Activated T-cell treated with anti-CD3 and anti-CD28 coated beads, Interleukin-2, amount 50 U/mL, for 4 hours (primary cell): ENCODE results near the gene FKBP1B. TPM values are rescaled to one million over a fixed set of nuclear protein-coding genes. Genes with fewer than 3 reads are reported as not detected.
A peak's percentile ranks its signal among the peaks of the same experiment; 100 is the strongest.
"Not testable (repeated sequence)": the region's sequence is repeated elsewhere in the genome, so short reads cannot be mapped to it uniquely, and the experiment has no call there.

Experiments used
- ATAC-seq, 2 donors: fragments of 200-7000 bp; cut with Tn5 transposase; one replicate each; pipeline ENCODE4 v1.10.0; 2021
- DNase-seq: peaks from one replicate; pipeline ENCODE4 v3.0.0-alpha.2; 2020
- H3K27me3 Mint-ChIP-seq: one replicate; pipeline ENCODE4 v1.8.0; 2021; ENCODE audit warnings: low read depth, mixed read lengths
- H3K36me3 Mint-ChIP-seq: one replicate; pipeline ENCODE4 v1.8.0; 2022; ENCODE audit warnings: mixed read lengths; ENCODE audit not compliant: insufficient read depth
- H3K4me1 Mint-ChIP-seq: one replicate; pipeline ENCODE4 v1.8.0; 2021; ENCODE audit warnings: low read depth, mixed read lengths
- H3K4me3 Mint-ChIP-seq: one replicate; pipeline ENCODE4 v1.8.0; 2021; ENCODE audit warnings: mild to moderate bottlenecking, moderate library complexity, mixed read lengths
- H3K9me3 Mint-ChIP-seq: one replicate; pipeline ENCODE4 v1.8.0; 2021; ENCODE audit warnings: mixed read lengths
- total RNA-seq, 3 donors: library from RNA; stranded (reverse); gene quantifications; one replicate each; pipeline ENCODE4 v1.2.1, GENCODE V29; 2021

The FKBP1B gene
- total RNA-seq, 3 donors from 2014 or later: 0.40 to 0.65 (median 0.63) TPM

DNA sequence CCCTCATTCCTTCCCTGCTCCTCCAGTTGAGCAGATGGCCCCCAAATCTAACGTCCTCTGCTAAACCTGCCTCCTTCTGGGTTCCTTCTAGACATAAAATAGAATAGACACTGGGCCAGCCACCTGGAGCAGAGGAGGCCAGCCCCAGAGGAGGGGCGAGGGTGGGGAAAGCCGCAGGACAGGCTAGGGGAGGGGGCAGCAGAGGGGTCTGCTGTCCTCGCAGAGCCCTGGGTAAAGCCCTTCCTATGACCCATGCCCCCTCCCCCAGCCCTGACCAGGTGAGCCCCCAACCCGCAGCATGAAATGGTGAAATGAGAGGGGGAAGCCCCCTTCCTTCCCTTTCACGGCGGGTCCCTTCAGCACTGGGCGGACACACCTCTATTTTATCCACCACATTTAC, 31.8 kb upstream of the FKBP1B start:
- DNase-seq (no peak), ATAC-seq (no peak)
- Mint-ChIP-seq H3K4me3 (no peak overlapping the region), H3K27me3 (peaks cover 8% of the 10 kb centered on the region), H3K9me3 (no peaks in the 10 kb centered on the region), H3K4me1 (no peaks in the 10 kb centered on the region), H3K36me3 (peaks cover 1% of the 10 kb centered on the region)

DNA sequence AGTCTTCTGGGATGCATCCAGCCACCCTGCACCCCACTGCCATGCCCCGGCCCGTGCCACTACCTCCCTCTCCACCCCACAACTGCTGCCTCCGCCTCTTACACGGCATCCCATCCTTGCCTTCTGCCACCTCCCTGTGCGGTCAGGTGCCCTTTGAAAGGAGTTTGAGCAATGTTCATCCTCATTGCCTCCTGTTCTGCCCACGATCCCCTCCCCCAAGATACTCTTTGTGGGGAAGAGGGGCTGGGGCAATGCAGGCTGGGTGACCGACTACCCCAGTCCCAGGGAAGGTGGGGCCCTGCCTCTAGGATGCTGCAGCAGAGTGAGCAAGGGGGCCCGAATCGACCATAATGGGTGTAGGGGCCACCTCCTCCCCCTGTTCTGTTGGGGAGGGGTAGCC, 31.3 kb upstream of the FKBP1B start:
- Mint-ChIP-seq H3K9me3 (no peaks in the 10 kb centered on the region), H3K4me1 (no peaks in the 10 kb centered on the region), H3K36me3 (peaks cover 6% of the 10 kb centered on the region), H3K4me3 (no peak overlapping the region), H3K27me3 (peaks cover 8% of the 10 kb centered on the region)
- DNase-seq (no peak), ATAC-seq (no peak)

GRCh38 chr2:24019729-24020128, 29.8 kb upstream of the FKBP1B start:
- Mint-ChIP-seq H3K9me3 (no peaks in the 10 kb centered on the region), H3K36me3 (peaks cover 11% of the 10 kb centered on the region), H3K4me3 (no peak overlapping the region), H3K27me3 (no peaks in the 10 kb centered on the region), H3K4me1 (no peaks in the 10 kb centered on the region)
- no peak for DNase-seq
- peak in 1 of 2 donors; percentile 20 for ATAC-seq

GRCh38 chr2:24020244-24020643, 29.3 kb upstream of the FKBP1B start:
- no peak for DNase-seq
- H3K4me1 Mint-ChIP-seq: no peaks in the 10 kb centered on the region
- no peaks in the 10 kb centered on the region for H3K9me3 Mint-ChIP-seq

DNA sequence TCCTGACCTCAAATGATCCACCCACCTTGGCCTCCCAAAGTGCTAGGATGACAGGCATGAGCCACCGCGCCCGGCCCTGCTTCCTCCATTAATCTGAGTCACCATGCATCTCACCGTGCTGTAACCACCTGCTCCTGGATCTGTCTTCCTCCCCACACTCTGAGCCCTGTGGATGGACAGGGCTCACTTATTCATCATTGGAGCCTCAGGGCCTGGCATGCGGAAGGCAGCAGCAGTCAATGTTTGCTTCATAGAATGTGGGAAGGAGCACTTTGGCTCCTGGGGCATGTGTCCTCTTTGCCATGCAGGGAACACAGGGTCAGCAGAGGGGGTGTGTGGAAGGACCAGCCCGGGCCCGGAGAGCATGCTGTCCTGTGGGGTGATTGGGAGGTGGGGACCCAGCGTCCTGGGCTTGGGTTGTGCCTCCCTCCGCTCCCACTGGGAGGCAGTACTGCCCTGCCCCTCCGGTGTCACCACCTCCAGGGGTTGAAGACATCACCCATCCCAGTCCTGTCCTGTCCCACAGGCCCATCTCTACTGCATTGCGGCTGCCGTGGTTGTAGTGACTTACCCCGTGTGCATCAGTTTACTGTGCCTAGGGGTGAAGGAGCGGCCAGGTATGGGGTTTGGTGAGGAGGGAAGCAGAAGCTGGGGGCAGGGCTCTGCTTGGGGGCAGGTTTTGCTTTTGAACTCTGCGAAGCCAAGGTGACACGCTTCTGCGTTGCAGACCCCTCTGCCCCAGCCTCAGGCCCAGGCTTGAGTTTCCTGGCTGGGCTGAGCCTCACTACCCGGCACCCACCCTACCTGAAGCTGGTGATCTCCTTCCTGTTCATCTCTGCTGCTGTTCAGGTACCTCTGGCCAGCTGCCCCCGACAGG, 28.2 kb upstream of the FKBP1B start:
- H3K36me3 Mint-ChIP-seq: peaks cover 16% of the 10 kb centered on the region
- ATAC-seq (peak; percentile 46), DNase-seq (no peak)
- H3K4me3 Mint-ChIP-seq: no peak overlapping the region
- H3K9me3 Mint-ChIP-seq: no peaks in the 10 kb centered on the region
- no peaks in the 10 kb centered on the region for H3K4me1 Mint-ChIP-seq
- no peaks in the 10 kb centered on the region for H3K27me3 Mint-ChIP-seq

More at GRCh38 chr2:24020244-24020643, 29.3 kb upstream of the FKBP1B start:
- ATAC-seq: no peak
- Mint-ChIP-seq H3K27me3 (no peaks in the 10 kb centered on the region), H3K36me3 (peaks cover 11% of the 10 kb centered on the region), H3K4me3 (no peak overlapping the region)

DNA sequence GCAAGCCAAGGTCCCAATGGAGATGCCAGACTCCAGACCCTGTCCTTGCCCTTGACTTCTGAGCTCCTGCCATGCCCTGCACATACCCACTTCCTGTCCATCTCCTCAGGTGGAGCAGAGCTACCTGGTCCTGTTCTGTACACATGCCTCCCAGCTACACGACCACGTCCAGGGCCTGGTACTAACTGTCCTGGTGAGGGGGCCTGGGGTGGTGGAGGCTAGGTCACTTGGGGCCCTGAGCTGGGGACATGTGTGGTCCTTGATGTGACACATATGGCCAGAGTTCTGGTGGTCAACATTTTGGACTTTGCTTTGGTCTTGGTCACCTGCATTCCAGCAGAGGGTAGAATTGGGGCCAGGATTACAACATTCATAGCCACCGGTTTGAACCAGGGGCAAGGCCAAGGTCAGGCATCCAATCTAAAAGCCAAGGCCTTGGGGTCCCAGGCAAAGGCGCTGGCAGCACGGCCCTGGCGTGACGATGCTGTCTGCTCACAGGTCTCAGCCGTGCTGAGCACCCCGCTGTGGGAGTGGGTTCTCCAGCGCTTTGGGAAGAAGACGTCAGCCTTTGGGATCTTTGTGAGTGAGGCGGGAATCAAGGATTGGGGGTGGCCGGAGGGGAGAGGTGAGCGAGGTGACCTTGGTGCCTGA, 27.1 kb upstream of the FKBP1B start:
- Mint-ChIP-seq H3K27me3 (no peaks in the 10 kb centered on the region), H3K4me1 (no peaks in the 10 kb centered on the region), H3K9me3 (no peaks in the 10 kb centered on the region), H3K36me3 (peaks cover 22% of the 10 kb centered on the region), H3K4me3 (no peak overlapping the region)
- DNase-seq: no peak
- ATAC-seq: no peak

DNA sequence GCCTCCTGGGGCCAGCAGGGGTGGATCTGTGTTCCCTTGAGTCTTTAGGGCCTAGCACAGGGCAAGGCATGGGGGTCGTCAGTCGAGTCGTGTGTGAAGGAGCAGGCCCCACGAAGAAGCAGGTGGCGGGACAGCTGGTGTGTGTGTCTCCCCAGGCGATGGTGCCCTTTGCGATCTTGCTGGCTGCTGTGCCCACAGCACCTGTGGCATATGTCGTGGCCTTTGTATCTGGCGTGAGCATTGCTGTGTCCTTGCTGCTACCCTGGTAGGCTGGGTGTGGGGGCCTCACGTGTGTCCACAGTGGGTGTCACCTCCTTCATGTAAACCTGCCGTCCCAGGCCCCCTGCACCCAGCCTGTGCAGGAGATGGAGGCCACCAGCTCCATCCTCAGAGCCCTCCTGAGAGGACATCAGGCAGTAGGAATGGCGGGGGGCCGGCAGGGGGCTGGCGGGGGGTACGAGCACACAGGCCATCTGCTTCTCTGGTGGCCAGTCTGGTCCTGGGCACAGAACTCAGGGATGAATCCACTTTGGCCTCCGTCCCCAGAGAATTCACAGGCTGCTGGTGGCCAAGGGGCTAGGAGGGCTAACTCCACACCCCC, 26.5 kb upstream of the FKBP1B start:
- Mint-ChIP-seq H3K4me3 (no peak overlapping the region), H3K36me3 (peaks cover 24% of the 10 kb centered on the region), H3K27me3 (no peaks in the 10 kb centered on the region), H3K9me3 (no peaks in the 10 kb centered on the region), H3K4me1 (no peaks in the 10 kb centered on the region)
- no peak for DNase-seq
- ATAC-seq: no peak

- no peak overlapping the region for H3K4me3 Mint-ChIP-seq
- peaks cover 30% of the 10 kb centered on the region for H3K36me3 Mint-ChIP-seq
- H3K27me3 Mint-ChIP-seq: no peaks in the 10 kb centered on the region
- no peak for ATAC-seq
- H3K9me3 Mint-ChIP-seq: no peaks in the 10 kb centered on the region
- DNase-seq: no peak
- H3K4me1 Mint-ChIP-seq: no peaks in the 10 kb centered on the region
These were observed 25.5 kb upstream of the FKBP1B start for GRCh38 chr2:24024018-24024417.

DNA sequence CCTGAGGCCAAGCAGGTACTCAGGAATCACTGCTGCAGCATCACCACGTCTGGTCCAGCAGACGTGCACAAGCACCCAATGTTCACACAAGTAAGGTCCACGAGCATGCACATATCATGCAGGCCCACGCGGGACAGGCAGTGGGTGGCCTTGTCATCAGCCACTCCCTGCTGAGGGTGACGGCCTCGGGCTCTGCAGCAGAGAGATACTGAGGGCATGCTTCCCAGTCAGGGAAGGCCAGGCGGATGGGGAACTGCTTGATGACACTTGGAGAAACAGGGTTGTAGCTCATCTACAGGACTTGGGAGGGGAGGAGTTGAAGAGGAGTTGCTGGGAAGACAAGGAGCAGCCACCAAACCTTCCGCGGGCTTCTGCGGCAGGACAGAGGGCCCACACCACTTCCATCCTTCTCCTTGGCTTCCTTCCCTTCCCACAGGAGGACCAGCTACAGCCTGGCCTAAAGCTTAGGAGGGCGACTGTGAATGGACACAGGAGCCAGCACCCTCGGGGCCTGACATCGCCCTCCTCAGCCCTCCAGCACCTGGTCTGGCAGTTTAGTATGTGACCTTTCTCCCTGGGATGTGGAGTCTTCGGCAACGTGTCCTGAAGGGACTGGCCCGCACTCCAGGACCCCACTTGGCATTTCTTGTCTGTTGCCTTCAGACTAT, 24.4 kb upstream of the FKBP1B start:
- Mint-ChIP-seq H3K4me1 (no peaks in the 10 kb centered on the region), H3K9me3 (no peaks in the 10 kb centered on the region)

DNA sequence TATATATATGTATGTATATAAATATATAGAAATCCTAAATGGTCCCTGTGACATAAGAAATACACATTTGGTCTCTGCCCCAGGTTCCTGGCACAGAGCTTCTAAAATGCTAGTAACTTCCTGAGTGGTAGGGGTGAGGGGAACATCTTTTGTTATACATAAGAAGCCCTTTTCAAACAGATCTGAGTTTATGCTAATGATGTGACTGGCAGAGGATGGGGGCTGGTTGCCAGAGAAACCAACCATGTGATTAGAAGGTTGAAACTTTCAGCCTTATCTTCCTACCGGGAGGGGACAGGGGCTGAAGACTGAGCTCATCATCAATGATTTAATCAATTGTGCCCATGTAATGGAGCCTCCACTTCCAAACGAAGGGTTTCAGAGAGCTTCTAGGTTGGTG, 23.3 kb upstream of the FKBP1B start:
- H3K27me3 Mint-ChIP-seq: no peaks in the 10 kb centered on the region
- peaks cover 46% of the 10 kb centered on the region for H3K36me3 Mint-ChIP-seq
- DNase-seq: no peak
- H3K4me1 Mint-ChIP-seq: no peaks in the 10 kb centered on the region
- no peak overlapping the region for H3K4me3 Mint-ChIP-seq
- H3K9me3 Mint-ChIP-seq: no peaks in the 10 kb centered on the region
- no peak for ATAC-seq

More for the DNA sequence above, 24.4 kb upstream of the FKBP1B start:
- DNase-seq (no peak), ATAC-seq (no peak)
- Mint-ChIP-seq H3K4me3 (no peak overlapping the region), H3K36me3 (peaks cover 40% of the 10 kb centered on the region), H3K27me3 (no peaks in the 10 kb centered on the region)

GRCh38 chr2:24038786-24039499, 10.6 kb upstream of the FKBP1B start:
- DNase-seq: no peak
- no peak for ATAC-seq
- no peak overlapping the region for H3K4me3 Mint-ChIP-seq
- H3K27me3 Mint-ChIP-seq: no peaks in the 10 kb centered on the region
- peaks cover 24% of the 10 kb centered on the region for H3K36me3 Mint-ChIP-seq
- no peaks in the 10 kb centered on the region for H3K9me3 Mint-ChIP-seq
- peaks cover 10% of the 10 kb centered on the region for H3K4me1 Mint-ChIP-seq

DNA sequence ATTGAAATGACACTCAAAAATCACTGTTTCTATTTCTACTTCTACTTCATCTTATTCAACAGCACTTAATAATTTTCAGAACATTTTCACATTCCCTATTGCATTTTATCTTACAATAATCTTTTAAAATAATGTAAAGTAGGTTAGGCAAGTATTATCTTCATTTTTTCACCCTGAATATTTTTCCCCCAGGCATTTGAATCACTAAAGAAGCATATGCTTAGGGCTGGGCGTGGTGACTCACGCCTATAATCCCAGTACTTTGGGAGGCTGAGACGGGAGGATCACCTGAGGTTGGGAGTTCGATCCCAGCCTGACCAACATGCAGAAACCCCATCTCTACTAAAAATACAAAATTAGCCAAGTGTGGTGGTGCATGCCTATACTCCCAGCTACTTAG, 9.0 kb upstream of the FKBP1B start:
- Mint-ChIP-seq H3K9me3 (no peaks in the 10 kb centered on the region), H3K4me1 (peaks cover 12% of the 10 kb centered on the region), H3K4me3 (no peak overlapping the region), H3K36me3 (peaks cover 23% of the 10 kb centered on the region), H3K27me3 (no peaks in the 10 kb centered on the region)
- ATAC-seq: no peak
- no peak for DNase-seq

DNA sequence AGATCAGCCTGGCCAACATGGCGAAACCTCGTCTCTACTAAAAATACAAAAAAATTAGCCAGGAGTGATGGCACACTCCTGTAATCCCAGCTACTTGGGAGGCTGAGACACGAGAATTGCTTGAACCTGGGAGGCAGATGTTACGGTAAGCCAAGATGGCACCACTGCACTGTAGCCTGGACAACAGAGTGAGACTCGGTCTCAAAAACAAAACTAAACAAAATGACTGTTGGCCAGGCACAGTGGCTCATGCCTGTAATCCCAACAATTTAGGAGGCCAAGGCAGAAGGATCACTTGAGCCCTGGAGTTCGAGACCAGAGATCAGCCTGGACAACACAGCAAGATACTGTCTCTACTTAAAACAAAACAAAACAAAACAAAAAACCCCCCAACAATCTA, 6.4 kb upstream of the FKBP1B start:
- Mint-ChIP-seq H3K4me1 (peaks cover 22% of the 10 kb centered on the region), H3K36me3 (peaks cover 16% of the 10 kb centered on the region)
- H3K27me3 Mint-ChIP-seq, H3K9me3 Mint-ChIP-seq, ATAC-seq, H3K4me3 Mint-ChIP-seq, DNase-seq: not testable (repeated sequence)
